Smooth muscle cell (in vitro differentiated cells): ENCODE results near the gene NES. TPM values are rescaled to one million over a fixed set of nuclear protein-coding genes. Genes with fewer than 3 reads are reported as not detected.

Source experiments
- DNase-seq: peaks from one replicate; lab custom pipeline; 2025; ENCODE audit not compliant: unreplicated experiment; lab: John Stamatoyannopoulos, UW
- H2AFZ ChIP-seq: fragments of 200-600 bp; sonication (generic); 2 replicates; pipeline ENCODE4 v1.6.0; 2016; ENCODE audit warnings: antibody characterized with exemption, low read depth, mild to moderate bottlenecking
- H3F3A ChIP-seq: fragments of 200-600 bp; sonication (generic); 2 replicates; pipeline ENCODE4 v1.6.0; 2017; ENCODE audit warnings: antibody characterized with exemption, low read depth
- H3K27ac ChIP-seq: fragments of 200-600 bp; sonication (generic); 2 replicates; pipeline ENCODE4 v1.5.1; 2016; ENCODE audit warnings: low read depth, mild to moderate bottlenecking
- H3K27me3 ChIP-seq: fragments of 200-600 bp; sonication (generic); 2 replicates; pipeline ENCODE4 v1.6.1; 2016; ENCODE audit warnings: low read depth, mild to moderate bottlenecking
- H3K36me3 ChIP-seq: fragments of 200-600 bp; sonication (generic); 2 replicates; pipeline ENCODE4 v1.5.1; 2016; ENCODE audit warnings: low read depth
- H3K4me1 ChIP-seq: fragments of 200-600 bp; sonication (generic); 2 replicates; pipeline ENCODE4 v1.5.1; 2016; ENCODE audit warnings: low read depth
- H3K4me2 ChIP-seq: fragments of 200-600 bp; sonication (generic); 2 replicates; pipeline ENCODE4 v1.6.0; 2016; ENCODE audit warnings: mild to moderate bottlenecking
- H3K4me3 ChIP-seq: fragments of 200-600 bp; sonication (generic); 2 replicates; pipeline ENCODE4 v1.5.1; 2016; ENCODE audit warnings: mild to moderate bottlenecking
- H3K79me2 ChIP-seq: fragments of 200-600 bp; sonication (generic); 2 replicates; pipeline ENCODE4 v1.6.0; 2016; ENCODE audit warnings: low read depth, mild to moderate bottlenecking
- H3K9ac ChIP-seq: fragments of 200-600 bp; sonication (generic); 2 replicates; pipeline ENCODE4 v1.6.0; 2016; ENCODE audit warnings: low read depth
- H3K9me3 ChIP-seq: fragments of 200-600 bp; sonication (generic); replicated peaks from 2 replicates; pipeline ENCODE4 v1.5.1; 2016; ENCODE audit warnings: low read depth
- H4K20me1 ChIP-seq: fragments of 200-600 bp; sonication (generic); 2 replicates; pipeline ENCODE4 v1.6.0; 2016; ENCODE audit warnings: low read depth
- WGBS: methylation state at CpG from one replicate; pipeline ENCODE4 v1.1.7; 2016; ENCODE audit warnings: low lambda C conversion rate; 5-methylcytosine and 5-hydroxymethylcytosine counted together
- polyA plus RNA-seq: library from polyadenylated mRNA; unstranded; fragments of >200 nt; fragmentation: Nextera tagmentation; extraction: Ambion mirVana; gene quantifications from 2 replicates; pipeline ENCODE4 v1.2.1, GENCODE V29; 2016
- total RNA-seq: library from RNA; depleted of rRNA; stranded (reverse); fragments of >200 nt; gene quantifications from 2 replicates; pipeline ENCODE4 v1.2.3, GENCODE V29; 2014
- TF ChIP-seq, protein P1 (sequence below): fragments of 200-600 bp; sonication (generic); IDR thresholded peaks from 2 replicates; pipeline ENCODE4 v1.5.1; 2017; ENCODE audit warnings: borderline replicate concordance, mild to moderate bottlenecking, antibody characterized with exemption; ENCODE audit not compliant: insufficient read depth, poor library complexity, severe bottlenecking

The NES gene
- total and polyA plus RNA-seq, 2 experiments from 2014 or later: 11.3 to 28.5 TPM

DNA sequence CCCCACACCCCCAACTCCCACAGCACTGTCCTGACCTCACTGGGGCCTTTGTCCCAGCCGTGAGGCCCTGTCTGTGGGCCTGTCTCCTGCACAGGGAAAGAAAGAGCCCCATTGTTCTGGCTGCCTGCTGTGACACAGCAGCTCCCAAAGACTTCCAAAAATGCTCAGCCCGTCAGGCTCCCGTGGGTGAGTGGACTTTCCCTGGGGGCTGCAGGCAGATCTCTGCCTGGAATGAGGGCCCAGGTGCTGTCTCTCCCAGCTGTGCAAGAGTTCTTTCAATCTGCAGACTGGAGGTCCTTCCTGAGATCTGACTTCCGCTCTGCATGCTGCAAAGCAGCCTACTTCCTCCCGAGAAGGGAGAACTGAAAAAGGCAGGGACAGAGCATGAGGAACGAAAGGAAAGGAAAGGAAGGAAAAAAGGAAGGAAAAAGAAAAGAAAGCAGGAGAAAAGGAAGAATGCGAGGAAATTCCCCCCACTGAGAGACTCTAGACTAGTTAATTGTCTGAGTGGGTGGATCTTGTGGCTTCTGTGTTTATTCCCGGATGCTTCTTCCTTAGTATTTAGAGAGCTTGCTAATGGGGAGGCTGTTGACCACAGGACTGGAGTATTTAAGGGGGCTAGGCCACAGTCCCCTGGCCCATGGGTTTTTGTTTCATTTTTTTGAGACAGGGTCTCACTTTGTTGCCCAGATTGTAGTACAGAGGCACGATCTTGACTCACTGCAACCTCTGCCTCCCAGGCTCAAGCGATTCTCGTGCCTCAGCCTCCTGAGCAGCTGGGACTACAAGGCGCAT, 15.0 kb downstream of the NES start:
- TF ChIP-seq, protein P1, sequence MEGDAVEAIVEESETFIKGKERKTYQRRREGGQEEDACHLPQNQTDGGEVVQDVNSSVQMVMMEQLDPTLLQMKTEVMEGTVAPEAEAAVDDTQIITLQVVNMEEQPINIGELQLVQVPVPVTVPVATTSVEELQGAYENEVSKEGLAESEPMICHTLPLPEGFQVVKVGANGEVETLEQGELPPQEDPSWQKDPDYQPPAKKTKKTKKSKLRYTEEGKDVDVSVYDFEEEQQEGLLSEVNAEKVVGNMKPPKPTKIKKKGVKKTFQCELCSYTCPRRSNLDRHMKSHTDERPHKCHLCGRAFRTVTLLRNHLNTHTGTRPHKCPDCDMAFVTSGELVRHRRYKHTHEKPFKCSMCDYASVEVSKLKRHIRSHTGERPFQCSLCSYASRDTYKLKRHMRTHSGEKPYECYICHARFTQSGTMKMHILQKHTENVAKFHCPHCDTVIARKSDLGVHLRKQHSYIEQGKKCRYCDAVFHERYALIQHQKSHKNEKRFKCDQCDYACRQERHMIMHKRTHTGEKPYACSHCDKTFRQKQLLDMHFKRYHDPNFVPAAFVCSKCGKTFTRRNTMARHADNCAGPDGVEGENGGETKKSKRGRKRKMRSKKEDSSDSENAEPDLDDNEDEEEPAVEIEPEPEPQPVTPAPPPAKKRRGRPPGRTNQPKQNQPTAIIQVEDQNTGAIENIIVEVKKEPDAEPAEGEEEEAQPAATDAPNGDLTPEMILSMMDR: no peak
- H3F3A ChIP-seq: peaks cover 34% of the 10 kb centered on the region
- no peaks in the 10 kb centered on the region for H3K79me2 ChIP-seq
- H4K20me1 ChIP-seq: no peaks in the 10 kb centered on the region
- peaks cover 53% of the 10 kb centered on the region for H3K4me1 ChIP-seq
- no peak overlapping the region for H2AFZ ChIP-seq
- peak overlapping the region; percentile 93 for H3K27ac ChIP-seq
- no peak overlapping the region for H3K4me3 ChIP-seq
- WGBS: 29% methylated on average over 12 of the region's 12 CpGs
- no peaks in the 10 kb centered on the region for H3K9me3 ChIP-seq
- no peaks in the 10 kb centered on the region for H3K36me3 ChIP-seq
- peak overlapping the region; percentile 56 for H3K9ac ChIP-seq
- peak overlapping the region; percentile 68 for H3K4me2 ChIP-seq
- no peak for DNase-seq
- peaks cover under 1% of the 10 kb centered on the region for H3K27me3 ChIP-seq

DNA sequence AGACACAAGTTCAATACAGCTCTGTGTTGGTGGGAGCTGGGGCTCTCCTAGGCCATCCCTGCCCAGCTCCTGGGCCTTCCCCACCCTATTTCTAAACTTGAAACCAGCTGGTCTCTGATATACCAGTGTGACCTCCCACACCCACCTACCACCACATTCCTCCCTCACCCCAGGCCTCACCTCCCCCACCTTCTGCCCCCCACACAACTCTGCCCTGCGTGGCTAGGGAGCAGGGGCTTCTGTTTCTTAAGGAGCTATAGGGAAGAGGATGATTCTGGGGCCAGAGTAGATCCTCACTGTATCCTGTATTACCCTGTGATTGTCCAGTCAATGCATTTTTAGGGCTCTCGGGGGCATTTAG, 16.5 kb downstream of the NES start:
- WGBS: 73% methylated on average over 2 of the region's 2 CpGs
- DNase-seq: no peak
- TF ChIP-seq, protein P1: no peak
- peaks cover 61% of the 10 kb centered on the region for H3K4me1 ChIP-seq
- peak overlapping the region; percentile 64 for H3K9ac ChIP-seq
- peaks cover 15% of the 10 kb centered on the region for H3K27me3 ChIP-seq
- no peak overlapping the region for H2AFZ ChIP-seq
- H3K79me2 ChIP-seq: no peaks in the 10 kb centered on the region
- H3F3A ChIP-seq: peaks cover 34% of the 10 kb centered on the region
- H3K4me2 ChIP-seq: peak overlapping the region; percentile 64
- H3K9me3 ChIP-seq: no peaks in the 10 kb centered on the region
- H3K4me3 ChIP-seq: peak overlapping the region; percentile 29
- peak overlapping the region; percentile 93 for H3K27ac ChIP-seq
- no peaks in the 10 kb centered on the region for H4K20me1 ChIP-seq
- no peaks in the 10 kb centered on the region for H3K36me3 ChIP-seq

DNA sequence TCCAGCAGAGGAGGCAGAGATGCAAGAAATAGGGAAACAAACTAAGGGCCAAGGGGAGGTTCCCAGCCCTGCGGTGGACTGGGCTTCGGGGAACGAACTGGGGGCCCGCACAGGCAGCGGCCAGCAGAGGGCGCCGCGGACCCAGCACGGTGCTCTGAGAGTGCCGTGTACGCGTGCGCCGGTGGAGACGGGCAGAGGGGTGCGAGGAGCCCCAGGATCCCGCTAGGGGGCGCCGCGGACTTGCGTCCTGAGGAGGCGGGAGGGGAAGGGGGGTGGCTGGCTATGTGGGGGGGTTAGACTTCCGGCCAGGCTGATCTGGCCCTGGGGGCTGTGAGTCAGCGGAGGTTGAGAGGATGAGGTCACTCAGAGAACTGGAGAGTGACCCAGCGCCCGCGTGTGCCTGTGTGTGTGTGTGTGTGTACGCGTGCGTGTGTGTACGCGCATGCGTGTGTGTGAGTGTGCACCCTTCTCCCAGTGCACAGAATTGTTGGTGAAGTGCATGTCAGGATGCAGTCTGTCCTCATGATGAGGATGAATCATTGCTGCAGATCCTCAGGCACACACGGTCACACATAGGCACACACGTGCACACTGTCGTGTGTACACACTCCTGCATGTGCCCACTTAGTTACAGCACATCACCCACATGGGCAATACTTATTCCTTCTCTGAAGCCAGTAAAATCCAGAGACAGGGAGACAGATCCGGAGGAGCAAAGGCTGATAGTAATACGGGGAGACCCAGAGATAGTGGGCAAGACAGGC, 17.0 kb downstream of the NES start:
- H4K20me1 ChIP-seq: no peaks in the 10 kb centered on the region
- no peak overlapping the region for H3K4me3 ChIP-seq
- H3K9me3 ChIP-seq: no peaks in the 10 kb centered on the region
- peaks cover 32% of the 10 kb centered on the region for H3F3A ChIP-seq
- peak; percentile 93 for DNase-seq
- H3K9ac ChIP-seq: peak overlapping the region; percentile 64
- H2AFZ ChIP-seq: peak overlapping the region; percentile 6
- no peaks in the 10 kb centered on the region for H3K36me3 ChIP-seq
- peaks cover 55% of the 10 kb centered on the region for H3K4me1 ChIP-seq
- H3K4me2 ChIP-seq: peak overlapping the region; percentile 64
- H3K79me2 ChIP-seq: no peaks in the 10 kb centered on the region
- peak overlapping the region; percentile 93 for H3K27ac ChIP-seq
- WGBS: 19% methylated on average over 15 of the region's 38 CpGs
- H3K27me3 ChIP-seq: peaks cover 20% of the 10 kb centered on the region
- TF ChIP-seq, protein P1: peak; percentile 100
